ENCODE data around the gene TGFBR3L. TPM values are rescaled to one million over a fixed set of nuclear protein-coding genes. Genes with fewer than 3 reads are reported as not detected.

The TGFBR3L gene
- total RNA-seq, 1 donor from 2014 or later: 11.2 TPM

DNA sequence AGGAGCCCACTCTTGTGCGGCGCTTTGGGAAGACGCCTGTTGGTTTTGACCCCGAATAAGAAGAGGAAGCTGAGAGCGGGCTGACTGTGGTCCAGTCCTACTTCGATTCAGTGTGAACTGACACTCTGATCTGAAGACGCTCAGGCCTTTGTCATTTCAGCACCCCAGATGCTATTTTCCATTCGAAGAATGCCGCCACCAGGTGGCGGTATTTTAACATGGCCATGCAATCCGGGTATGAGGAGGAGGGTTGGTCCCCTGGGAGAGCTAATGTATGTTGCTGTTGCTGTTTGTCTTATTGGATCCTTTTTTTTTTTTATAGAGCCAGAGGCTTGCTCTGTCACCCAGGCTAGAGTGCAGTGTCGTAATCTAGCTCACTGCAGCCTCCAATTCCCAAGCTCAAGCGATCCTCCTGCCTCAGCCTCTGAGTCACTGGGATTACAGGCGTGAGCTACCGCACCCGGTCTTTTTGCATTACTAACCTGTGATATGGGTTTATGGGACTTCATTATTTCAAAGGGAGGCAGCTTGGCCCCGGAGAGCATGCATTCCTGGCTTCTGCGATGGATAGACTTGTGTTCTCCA, 29.6 kb downstream of the TGFBR3L start:
- Mint-ChIP-seq H3K27me3 (ENCODE audit: low read depth) (no peaks in the 10 kb centered on the region), H3K27ac (ENCODE audit: unreplicated experiment) (peak overlapping the region; percentile 99), H3K36me3 (ENCODE audit: low read depth) (peaks cover 6% of the 10 kb centered on the region), H3K9me3 (ENCODE audit: low read depth) (no peaks in the 10 kb centered on the region), H3K4me3 (ENCODE audit: unreplicated experiment) (peak overlapping the region; percentile 95), H3K4me1 (ENCODE audit: low read depth) (peaks cover 30% of the 10 kb centered on the region)
- TF ChIP-seq, protein P1, sequence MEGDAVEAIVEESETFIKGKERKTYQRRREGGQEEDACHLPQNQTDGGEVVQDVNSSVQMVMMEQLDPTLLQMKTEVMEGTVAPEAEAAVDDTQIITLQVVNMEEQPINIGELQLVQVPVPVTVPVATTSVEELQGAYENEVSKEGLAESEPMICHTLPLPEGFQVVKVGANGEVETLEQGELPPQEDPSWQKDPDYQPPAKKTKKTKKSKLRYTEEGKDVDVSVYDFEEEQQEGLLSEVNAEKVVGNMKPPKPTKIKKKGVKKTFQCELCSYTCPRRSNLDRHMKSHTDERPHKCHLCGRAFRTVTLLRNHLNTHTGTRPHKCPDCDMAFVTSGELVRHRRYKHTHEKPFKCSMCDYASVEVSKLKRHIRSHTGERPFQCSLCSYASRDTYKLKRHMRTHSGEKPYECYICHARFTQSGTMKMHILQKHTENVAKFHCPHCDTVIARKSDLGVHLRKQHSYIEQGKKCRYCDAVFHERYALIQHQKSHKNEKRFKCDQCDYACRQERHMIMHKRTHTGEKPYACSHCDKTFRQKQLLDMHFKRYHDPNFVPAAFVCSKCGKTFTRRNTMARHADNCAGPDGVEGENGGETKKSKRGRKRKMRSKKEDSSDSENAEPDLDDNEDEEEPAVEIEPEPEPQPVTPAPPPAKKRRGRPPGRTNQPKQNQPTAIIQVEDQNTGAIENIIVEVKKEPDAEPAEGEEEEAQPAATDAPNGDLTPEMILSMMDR (IDR thresholded peaks at IDR 0.05): peak; percentile 99
- no peak for DNase-seq (ENCODE audit: low spot score)

DNA sequence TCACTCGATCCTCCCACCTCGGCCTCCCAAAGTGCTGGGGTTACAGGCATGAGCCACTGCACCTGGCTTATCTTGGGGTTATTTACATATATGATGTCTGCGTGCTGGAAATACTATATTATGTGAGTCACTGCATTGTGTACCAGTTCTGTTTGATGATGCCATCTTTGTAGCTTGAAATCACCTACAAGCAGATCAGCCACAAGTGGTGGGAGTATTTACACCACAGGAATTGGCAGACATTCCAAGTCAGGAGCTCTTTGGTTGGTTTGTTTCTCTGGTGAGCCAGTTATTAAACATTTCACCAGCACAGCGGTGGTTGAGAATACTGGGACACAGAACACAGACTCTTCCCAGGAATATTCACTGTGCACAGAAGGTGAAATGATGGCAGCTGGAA, 33.3 kb downstream of the TGFBR3L start:
- Mint-ChIP-seq H3K27ac (ENCODE audit: unreplicated experiment) (no peak overlapping the region), H3K27me3 (ENCODE audit: low read depth) (no peaks in the 10 kb centered on the region), H3K4me1 (ENCODE audit: low read depth) (peaks cover 10% of the 10 kb centered on the region), H3K36me3 (ENCODE audit: low read depth) (no peaks in the 10 kb centered on the region), H3K9me3 (ENCODE audit: low read depth) (no peaks in the 10 kb centered on the region), H3K4me3 (ENCODE audit: unreplicated experiment) (no peak overlapping the region)
- TF ChIP-seq, protein P1 (IDR thresholded peaks at IDR 0.05): no peak
- DNase-seq (ENCODE audit: low spot score): no peak

DNA sequence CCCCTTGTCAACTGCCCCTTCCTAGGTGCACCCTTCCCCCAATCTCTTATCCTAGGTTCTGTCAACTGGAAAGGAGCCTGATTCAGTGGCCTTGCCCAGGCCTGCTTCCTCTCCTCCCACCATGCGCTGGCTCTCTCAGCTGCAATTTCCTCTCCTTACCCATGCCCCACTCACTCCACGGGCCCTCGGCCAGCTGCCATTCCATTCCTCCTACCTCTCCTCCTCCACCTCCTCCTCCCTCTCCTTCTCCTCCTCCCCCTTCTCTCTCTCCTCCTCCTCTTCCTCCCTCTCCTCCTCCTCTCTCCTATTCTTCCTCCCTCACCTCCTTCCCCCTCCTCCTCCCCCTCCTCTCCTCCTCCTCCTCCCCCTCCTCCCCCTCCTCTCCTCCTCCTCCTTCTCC, 38.4 kb downstream of the TGFBR3L start:
- peaks cover 3% of the 10 kb centered on the region for H3K36me3 Mint-ChIP-seq (ENCODE audit: low read depth)
- no peak overlapping the region for H3K4me3 Mint-ChIP-seq (ENCODE audit: unreplicated experiment)
- H3K27ac Mint-ChIP-seq (ENCODE audit: unreplicated experiment): no peak overlapping the region
- H3K9me3 Mint-ChIP-seq (ENCODE audit: low read depth): no peaks in the 10 kb centered on the region
- no peak for DNase-seq (ENCODE audit: low spot score)
- peaks cover 7% of the 10 kb centered on the region for H3K4me1 Mint-ChIP-seq (ENCODE audit: low read depth)
- TF ChIP-seq, protein P1 (IDR thresholded peaks at IDR 0.05): no peak
- H3K27me3 Mint-ChIP-seq (ENCODE audit: low read depth): no peaks in the 10 kb centered on the region

DNA sequence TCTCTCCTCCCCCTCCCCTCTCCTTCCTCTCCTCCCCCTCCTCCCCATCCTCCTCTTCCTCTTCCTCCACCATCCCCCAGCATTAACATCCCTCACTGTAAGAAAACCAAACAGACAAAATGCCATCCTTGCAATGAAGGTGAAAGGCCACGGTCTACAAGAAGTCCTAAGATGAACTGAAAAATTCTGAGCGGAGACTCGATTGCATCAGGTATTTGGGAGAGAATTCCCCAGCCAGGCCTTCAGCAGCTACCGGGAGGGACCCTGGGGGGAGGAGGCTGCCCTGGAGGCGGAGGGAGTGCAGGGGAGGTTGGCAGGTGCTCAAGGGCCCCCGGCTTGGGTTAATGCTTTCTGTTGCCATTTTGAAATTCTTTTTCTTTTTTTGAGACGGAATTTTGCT, 38.9 kb downstream of the TGFBR3L start:
- Mint-ChIP-seq H3K27ac (ENCODE audit: unreplicated experiment) (no peak overlapping the region), H3K4me3 (ENCODE audit: unreplicated experiment) (no peak overlapping the region), H3K27me3 (ENCODE audit: low read depth) (no peaks in the 10 kb centered on the region), H3K9me3 (ENCODE audit: low read depth) (no peaks in the 10 kb centered on the region), H3K4me1 (ENCODE audit: low read depth) (peaks cover 7% of the 10 kb centered on the region), H3K36me3 (ENCODE audit: low read depth) (peaks cover 3% of the 10 kb centered on the region)
- no peak for DNase-seq (ENCODE audit: low spot score)
- TF ChIP-seq, protein P1 (IDR thresholded peaks at IDR 0.05): no peak

DNA sequence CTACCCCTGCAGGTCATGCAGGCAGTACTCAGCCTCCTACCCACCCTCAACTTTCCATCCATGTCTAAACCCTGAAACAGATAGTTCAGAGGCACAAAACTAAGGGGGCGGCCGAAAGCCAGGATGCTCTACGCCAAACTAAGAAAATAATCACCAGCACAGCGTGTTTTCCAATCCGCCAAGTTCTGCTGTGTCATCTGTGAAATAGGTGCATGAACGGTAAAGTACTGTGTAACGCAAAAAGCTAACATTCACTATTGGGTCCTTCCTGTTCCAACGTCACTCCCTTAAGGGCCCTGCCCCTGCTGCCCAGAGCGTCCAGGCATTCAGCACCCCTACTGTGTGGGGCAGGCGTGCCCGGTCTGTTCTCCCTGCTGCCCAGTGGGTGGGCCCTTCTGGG, 41.1 kb downstream of the TGFBR3L start:
- Mint-ChIP-seq H3K4me1 (ENCODE audit: low read depth) (peaks cover 7% of the 10 kb centered on the region), H3K36me3 (ENCODE audit: low read depth) (peaks cover 3% of the 10 kb centered on the region), H3K4me3 (ENCODE audit: unreplicated experiment) (no peak overlapping the region), H3K9me3 (ENCODE audit: low read depth) (no peaks in the 10 kb centered on the region), H3K27me3 (ENCODE audit: low read depth) (no peaks in the 10 kb centered on the region), H3K27ac (ENCODE audit: unreplicated experiment) (no peak overlapping the region)
- no peak for DNase-seq (ENCODE audit: low spot score)
- TF ChIP-seq, protein P1 (IDR thresholded peaks at IDR 0.05): no peak

Measured in chondrocyte (in vitro differentiated cells).